Gastrocnemius medialis (tissue), 4 donors: ENCODE data around the gene KRTAP5-9. TPM values are rescaled to one million over a fixed set of nuclear protein-coding genes. Genes with fewer than 3 reads are reported as not detected.

Experiments used
- ATAC-seq, 2 donors: fragments of 150-250 bp; one replicate each; pipeline ENCODE4 v1.9.1; 2016
- DNase-seq, 2 donors: peaks; one replicate each; pipeline ENCODE4 v3.0.0-alpha.2; 2019
- H3K27ac ChIP-seq, 4 donors: fragments of 200-600 bp; sonication (generic); 1 replicate in 1 of 4; 2 replicates in 3 of 4; pipeline ENCODE4 v1.5.1; 2016 to 2018; ENCODE audit warnings: mild to moderate bottlenecking in 2 of 4, moderate library complexity in 1 of 4
- H3K27me3 ChIP-seq, 3 donors: fragments of 200-600 bp; sonication (generic) in 2 of 3; 1 replicate in 1 of 3; 2 replicates in 2 of 3; pipeline versions ENCODE4 v1.5.1 to v1.6.0; 2016 to 2019; ENCODE audit warnings: mild to moderate bottlenecking in 1 of 3, moderate library complexity in 1 of 3
- H3K36me3 ChIP-seq, 2 donors: fragments of 200-600 bp; sonication (generic) in 1 of 2; one replicate each; pipeline ENCODE4 v1.5.1; 2017 to 2018
- H3K4me1 ChIP-seq, 2 donors: fragments of 200-600 bp; sonication (generic) in 1 of 2; one replicate each; pipeline ENCODE4 v1.5.1; 2016 to 2017; ENCODE audit warnings: mild to moderate bottlenecking in 2 of 2
- H3K4me3 ChIP-seq, 4 donors: fragments of 200-600 bp; sonication (generic) in 3 of 4; 1 replicate in 1 of 4; 2 replicates in 3 of 4; pipeline ENCODE4 v1.5.1; 2016 to 2019; ENCODE audit warnings: mild to moderate bottlenecking in 2 of 4
- H3K9me3 ChIP-seq, 3 donors: fragments of 200-600 bp; sonication (generic) in 2 of 3; 1 replicate in 1 of 3; 2 replicates in 2 of 3; pipeline ENCODE4 v1.5.1; 2016 to 2019
- POLR2A ChIP-seq, 2 donors: fragments of 450-650 bp; IDR thresholded peaks; one replicate each; pipeline ENCODE4 v1.6.1; 2017; ENCODE audit warnings: antibody characterized with exemption in 2 of 2, mild to moderate bottlenecking in 2 of 2, moderate library complexity in 2 of 2
- in situ Hi-C, 4 donors: fragments of 200-750 bp; cut with MboI; loops; one replicate each; pipeline versions ENCODE4 v1.15.0 to v1.8.0; 2017; ENCODE audit warnings: low sequenced_read_pairs in 4 of 4
- intact Hi-C: fragments of 100-400 bp; cut with DNase I; formaldehyde crosslinking; loops from one replicate; pipeline ENCODE4 v1.15.1; 2023; ENCODE audit warnings: low total_unique reads
- total RNA-seq, 4 donors: library from RNA; depleted of rRNA; stranded (reverse); fragments of >200 nt; gene quantifications; one replicate each; pipeline versions ENCODE4 v1.1.0 to v1.2.3, GENCODE V29; 2016
- TF ChIP-seq, protein P1 (sequence below), 5 experiments: fragments of 450-650 bp in 3 of 5; fragments of 200-600 bp in 2 of 5; sonication (generic) in 2 of 5; IDR thresholded peaks in 4 of 5; conservative IDR thresholded peaks in 1 of 5; 1 replicate in 4 of 5; 2 replicates in 1 of 5; pipeline ENCODE4 v1.5.1; 2016 to 2019; ENCODE audit warnings: antibody characterized with exemption in 5 of 5, mild to moderate bottlenecking in 3 of 5, moderate library complexity in 3 of 5

KRTAP5-9 gene
- total RNA-seq, 4 donors from 2014 or later, result not detected

DNA sequence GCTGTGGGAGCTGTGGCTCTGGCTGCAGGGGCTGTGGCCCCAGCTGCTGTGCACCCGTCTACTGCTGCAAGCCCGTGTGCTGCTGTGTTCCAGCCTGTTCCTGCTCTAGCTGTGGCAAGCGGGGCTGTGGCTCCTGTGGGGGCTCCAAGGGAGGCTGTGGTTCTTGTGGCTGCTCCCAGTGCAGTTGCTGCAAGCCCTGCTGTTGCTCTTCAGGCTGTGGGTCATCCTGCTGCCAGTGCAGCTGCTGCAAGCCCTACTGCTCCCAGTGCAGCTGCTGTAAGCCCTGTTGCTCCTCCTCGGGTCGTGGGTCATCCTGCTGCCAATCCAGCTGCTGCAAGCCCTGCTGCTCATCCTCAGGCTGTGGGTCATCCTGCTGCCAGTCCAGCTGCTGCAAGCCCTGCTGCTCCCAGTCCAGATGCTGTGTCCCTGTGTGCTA is 514 bp downstream of the KRTAP5-9 start:
- in situ Hi-C loops (no loop called here), intact Hi-C loops (no loop called here)
- Histone ChIP-seq H3K4me3 (no peak overlapping the region), H3K27ac (no peak overlapping the region), H3K27me3 (no peaks in the 10 kb centered on the region), H3K36me3 (no peaks in the 10 kb centered on the region), H3K4me1 (no peaks in the 10 kb centered on the region), H3K9me3 (no peaks in the 10 kb centered on the region)
- DNase-seq, result no peak
- no peak for ATAC-seq
- TF ChIP-seq, protein P1, sequence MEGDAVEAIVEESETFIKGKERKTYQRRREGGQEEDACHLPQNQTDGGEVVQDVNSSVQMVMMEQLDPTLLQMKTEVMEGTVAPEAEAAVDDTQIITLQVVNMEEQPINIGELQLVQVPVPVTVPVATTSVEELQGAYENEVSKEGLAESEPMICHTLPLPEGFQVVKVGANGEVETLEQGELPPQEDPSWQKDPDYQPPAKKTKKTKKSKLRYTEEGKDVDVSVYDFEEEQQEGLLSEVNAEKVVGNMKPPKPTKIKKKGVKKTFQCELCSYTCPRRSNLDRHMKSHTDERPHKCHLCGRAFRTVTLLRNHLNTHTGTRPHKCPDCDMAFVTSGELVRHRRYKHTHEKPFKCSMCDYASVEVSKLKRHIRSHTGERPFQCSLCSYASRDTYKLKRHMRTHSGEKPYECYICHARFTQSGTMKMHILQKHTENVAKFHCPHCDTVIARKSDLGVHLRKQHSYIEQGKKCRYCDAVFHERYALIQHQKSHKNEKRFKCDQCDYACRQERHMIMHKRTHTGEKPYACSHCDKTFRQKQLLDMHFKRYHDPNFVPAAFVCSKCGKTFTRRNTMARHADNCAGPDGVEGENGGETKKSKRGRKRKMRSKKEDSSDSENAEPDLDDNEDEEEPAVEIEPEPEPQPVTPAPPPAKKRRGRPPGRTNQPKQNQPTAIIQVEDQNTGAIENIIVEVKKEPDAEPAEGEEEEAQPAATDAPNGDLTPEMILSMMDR (IDR thresholded peaks at IDR 0.05 in 4 of 5, conservative IDR thresholded peaks at IDR 0.05 in 1 of 5), result no peak
- no peak for TF ChIP-seq POLR2A (IDR thresholded peaks at IDR 0.05)

DNA sequence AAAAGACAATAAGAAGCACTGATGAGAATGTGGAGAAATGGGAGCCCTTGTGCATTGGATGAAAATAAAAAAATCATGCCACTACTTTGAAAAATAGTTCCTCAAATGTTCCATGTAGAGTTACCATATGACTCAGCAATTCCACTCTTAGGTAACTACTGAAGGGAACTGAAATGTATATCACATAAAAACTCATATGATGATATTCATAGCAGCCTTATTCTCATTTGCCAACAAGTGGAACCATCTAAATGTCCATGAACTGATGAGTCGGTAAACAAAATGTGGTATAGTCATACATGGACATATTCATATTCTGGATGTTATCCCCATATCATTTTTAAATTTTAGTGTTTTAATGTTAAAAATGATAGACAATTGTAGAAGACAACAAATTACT is 3.5 kb downstream of the KRTAP5-9 start:
- Histone ChIP-seq H3K4me1 (no peaks in the 10 kb centered on the region), H3K27ac (no peak overlapping the region), H3K4me3 (no peak overlapping the region), H3K27me3 (no peaks in the 10 kb centered on the region), H3K9me3 (no peaks in the 10 kb centered on the region), H3K36me3 (no peaks in the 10 kb centered on the region)
- TF ChIP-seq POLR2A (IDR thresholded peaks at IDR 0.05), result no peak
- TF ChIP-seq, protein P1 (IDR thresholded peaks at IDR 0.05 in 4 of 5, conservative IDR thresholded peaks at IDR 0.05 in 1 of 5), result no peak
- no peak for ATAC-seq
- intact Hi-C loops (no loop called here), in situ Hi-C loops (no loop called here)
- no peak for DNase-seq

DNA sequence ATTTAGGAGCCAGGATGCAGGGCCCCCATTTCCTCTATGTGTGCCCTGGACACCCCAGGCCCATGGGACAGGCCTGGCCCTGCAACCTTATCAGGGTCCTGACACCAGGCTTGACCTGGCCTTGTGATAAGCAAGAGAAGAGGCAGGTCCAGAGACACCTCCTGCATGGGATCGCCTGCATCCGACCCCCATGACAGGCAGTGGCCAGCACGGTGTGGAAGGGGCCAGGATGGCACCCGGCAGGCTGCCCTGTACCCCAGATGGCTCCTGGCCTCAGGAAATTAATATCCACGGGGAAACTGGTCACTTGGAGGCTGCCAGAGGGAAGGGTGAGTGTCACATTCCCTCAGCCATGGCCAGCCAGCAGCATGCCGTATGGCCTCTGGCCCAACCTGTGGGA is 6.8 kb downstream of the KRTAP5-9 start:
- H3K9me3 ChIP-seq, result no peaks in the 10 kb centered on the region
- in situ Hi-C loops, result no loop called here
- H3K27ac ChIP-seq, result no peak overlapping the region
- intact Hi-C loops, result no loop called here
- no peak for ATAC-seq
- H3K4me1 ChIP-seq, result no peaks in the 10 kb centered on the region
- DNase-seq, result no peak
- H3K27me3 ChIP-seq, result no peaks in the 10 kb centered on the region
- TF ChIP-seq, protein P1 (IDR thresholded peaks at IDR 0.05 in 4 of 5, conservative IDR thresholded peaks at IDR 0.05 in 1 of 5), result no peak
- TF ChIP-seq POLR2A (IDR thresholded peaks at IDR 0.05), result no peak
- no peak overlapping the region for H3K4me3 ChIP-seq
- no peaks in the 10 kb centered on the region for H3K36me3 ChIP-seq

DNA sequence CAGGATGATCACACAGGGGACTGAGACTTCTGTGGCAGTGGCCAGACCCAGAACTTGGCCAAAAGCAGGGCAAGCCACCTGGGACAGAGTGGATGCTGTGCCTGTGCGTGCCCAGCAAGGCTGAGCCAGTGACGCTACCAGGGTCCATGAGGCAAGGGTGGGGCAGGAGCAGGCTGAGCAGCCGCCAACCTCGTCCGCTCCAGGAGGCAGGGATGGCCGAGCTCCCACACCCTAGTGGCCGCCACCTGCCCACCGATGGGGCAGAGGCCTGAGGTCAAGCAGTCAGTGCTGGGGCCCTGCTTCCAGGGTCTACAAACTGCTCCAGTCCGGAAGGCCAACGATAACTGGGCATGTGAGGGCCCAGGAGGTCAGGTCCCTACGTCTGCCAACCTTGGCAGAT is 7.3 kb downstream of the KRTAP5-9 start:
- Histone ChIP-seq H3K36me3 (no peaks in the 10 kb centered on the region), H3K4me1 (no peaks in the 10 kb centered on the region), H3K9me3 (no peaks in the 10 kb centered on the region), H3K27ac (no peak overlapping the region), H3K27me3 (no peaks in the 10 kb centered on the region), H3K4me3 (no peak overlapping the region)
- DNase-seq (no peak), ATAC-seq (no peak)
- intact Hi-C loops (no loop called here), in situ Hi-C loops (no loop called here)
- no peak for TF ChIP-seq POLR2A (IDR thresholded peaks at IDR 0.05)
- TF ChIP-seq, protein P1 (IDR thresholded peaks at IDR 0.05 in 4 of 5, conservative IDR thresholded peaks at IDR 0.05 in 1 of 5), result no peak

DNA sequence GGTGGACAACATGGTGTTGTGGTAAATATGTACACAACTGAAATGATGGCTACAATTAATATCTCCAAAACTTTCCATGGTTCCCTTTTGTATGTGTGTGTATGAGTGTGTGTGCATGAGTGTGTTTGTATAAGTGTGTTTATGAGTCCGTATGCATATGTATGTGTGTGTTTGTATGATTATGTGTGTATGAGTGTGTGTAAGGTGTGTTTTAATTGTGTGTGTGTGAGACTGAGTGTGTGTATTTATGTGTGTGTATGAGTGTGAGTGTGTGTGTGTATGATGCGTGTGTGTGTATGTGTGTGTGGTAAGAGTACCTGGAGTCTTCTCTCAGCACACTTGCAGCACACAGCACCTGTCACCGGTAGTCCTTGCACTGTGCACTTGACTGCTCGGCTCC is 7.8 kb downstream of the KRTAP5-9 start:
- H3K36me3 ChIP-seq, result no peaks in the 10 kb centered on the region
- intact Hi-C loops (no loop called here), in situ Hi-C loops (no loop called here)
- no peak overlapping the region for H3K27ac ChIP-seq
- no peaks in the 10 kb centered on the region for H3K9me3 ChIP-seq
- no peaks in the 10 kb centered on the region for H3K4me1 ChIP-seq
- TF ChIP-seq, protein P1 (IDR thresholded peaks at IDR 0.05 in 4 of 5, conservative IDR thresholded peaks at IDR 0.05 in 1 of 5), result no peak
- TF ChIP-seq POLR2A (IDR thresholded peaks at IDR 0.05), result no peak
- no peak overlapping the region for H3K4me3 ChIP-seq
- no peak for ATAC-seq
- no peaks in the 10 kb centered on the region for H3K27me3 ChIP-seq
- DNase-seq, result no peak
